Measurements from ENCODE around the gene SLC49A4. TPM values are rescaled to one million over a fixed set of nuclear protein-coding genes. Genes with fewer than 3 reads are reported as not detected.

SLC49A4 gene
- total RNA-seq, 6 experiments from 2014 or later = 5.5 to 8.6 (median 6.7) TPM

GRCh38 chr3:122789585-122790273, 5.1 kb upstream of the SLC49A4 start:
- Histone ChIP-seq H3K4me3 (no peak overlapping the region), H3K4me1 (peaks cover 0 to 9% (median 0%) of the 10 kb centered on the region in 4 donors), H3K36me3 (no peaks in the 10 kb centered on the region), H3K27me3 (no peaks in the 10 kb centered on the region), H3K9me3 (no peaks in the 10 kb centered on the region), H3K27ac (no peak overlapping the region)
- TF ChIP-seq CTCF (IDR thresholded peaks at IDR 0.05) (no peak), POLR2A (IDR thresholded peaks at IDR 0.05) (no peak)
- intact Hi-C loops (cut with DNase I) = no loop called here
- WGBS (ENCODE audit: insufficient coverage, low coverage, low lambda C conversion rate, missing lambda C conversion rate) = 81% methylated on average over 11 of the region's 11 CpGs
- DNase-seq (no peak), ATAC-seq (no peak)

GRCh38 chr3:122793568-122794416, 1.1 kb upstream of the SLC49A4 start, which contains the start of gene HSPBAP1:
HSPBAP1 (minus strand) TSS chr3:122793831; CDS start chr3:122793680, 151 bp downstream.
- Histone ChIP-seq H3K27me3 (no peaks in the 10 kb centered on the region), H3K9me3 (no peaks in the 10 kb centered on the region), H3K27ac (peak within 1 kb of the TSS; percentile 87 to 90 (median 89)), H3K4me1 (peaks cover 0 to 16% (median 5%) of the 10 kb centered on the region in 4 donors), H3K36me3 (no peaks in the 10 kb centered on the region), H3K4me3 (peak within 1 kb of the TSS; percentile 64 to 87 (median 77))
- DNase-seq (peak; percentile 93 to 96 (median 95)), ATAC-seq (peak; percentile 70 to 84 (median 72))
- WGBS (ENCODE audit: insufficient coverage, low coverage, low lambda C conversion rate, missing lambda C conversion rate) = under 1% methylated on average over 37 of the region's 46 CpGs
- intact Hi-C loops (cut with DNase I) = no loop called here
- peak; percentile 56 for TF ChIP-seq POLR2A (IDR thresholded peaks at IDR 0.05)
- TF ChIP-seq CTCF (IDR thresholded peaks at IDR 0.05) = no peak

- TF ChIP-seq POLR2A (IDR thresholded peaks at IDR 0.05) (no peak), CTCF (IDR thresholded peaks at IDR 0.05) (no peak)
- peaks cover 0 to 16% (median 5%) of the 10 kb centered on the region in 4 donors for H3K4me1 ChIP-seq
- H3K4me3 ChIP-seq = peak overlapping the region; percentile 64 to 87 (median 77)
- ATAC-seq (no peak), DNase-seq (no peak)
- intact Hi-C loops (cut with DNase I) = no loop called here
- H3K9me3 ChIP-seq = no peaks in the 10 kb centered on the region
- H3K27me3 ChIP-seq = no peaks in the 10 kb centered on the region
- WGBS (ENCODE audit: insufficient coverage, low coverage, low lambda C conversion rate, missing lambda C conversion rate) = 2% methylated on average over 6 of the region's 6 CpGs
- peak overlapping the region; percentile 87 to 90 (median 89) for H3K27ac ChIP-seq
- no peaks in the 10 kb centered on the region for H3K36me3 ChIP-seq
These were observed 438 bp upstream of the SLC49A4 start for GRCh38 chr3:122794483-122794778.

GRCh38 chr3:122795674-122796195, 866 bp downstream of the SLC49A4 start:
- ATAC-seq = no peak
- Histone ChIP-seq H3K9me3 (no peaks in the 10 kb centered on the region), H3K36me3 (no peaks in the 10 kb centered on the region), H3K4me3 (peak overlapping the region; percentile 64 to 87 (median 77)), H3K27me3 (no peaks in the 10 kb centered on the region), H3K27ac (peak overlapping the region; percentile 87 to 90 (median 89)), H3K4me1 (peaks cover 0 to 16% (median 5%) of the 10 kb centered on the region in 4 donors)
- 18% methylated on average over 11 of the region's 11 CpGs for WGBS (ENCODE audit: insufficient coverage, low coverage, low lambda C conversion rate, missing lambda C conversion rate)
- DNase-seq = no peak
- intact Hi-C loops (cut with DNase I) = no loop called here
- TF ChIP-seq CTCF (IDR thresholded peaks at IDR 0.05) = no peak
- no peak for TF ChIP-seq POLR2A (IDR thresholded peaks at IDR 0.05)
